DOHH2 (cell line): ENCODE measurements around the gene ANKS1B.

Experiments
- H3F3A ChIP-seq: fragments of 200-600 bp; sonication (generic), shearing (Covaris generic); 2 replicates; pipeline ENCODE4 v1.6.0; 2016; ENCODE audit warnings: antibody characterized with exemption, mild to moderate bottlenecking; ENCODE audit not compliant: control insufficient read depth, insufficient read depth
- H3K27ac ChIP-seq: fragments of 200-600 bp; sonication (generic); 2 replicates; pipeline ENCODE4 v1.5.1; 2014; ENCODE audit warnings: low read depth, mild to moderate bottlenecking, low read length, moderate library complexity
- H3K27me3 ChIP-seq: fragments of 200-600 bp; sonication (generic); 2 replicates; pipeline ENCODE4 v1.6.1; 2014; ENCODE audit warnings: mild to moderate bottlenecking, low read length, mixed read lengths; ENCODE audit not compliant: control insufficient read depth
- H3K36me3 ChIP-seq: fragments of 200-600 bp; sonication (generic); 2 replicates; pipeline ENCODE4 v1.6.1; 2014; ENCODE audit warnings: mild to moderate bottlenecking, low read length, moderate library complexity, mixed read lengths; ENCODE audit not compliant: control insufficient read depth
- H3K4me1 ChIP-seq: fragments of 200-600 bp; sonication (generic); 2 replicates; pipeline ENCODE4 v1.6.1; 2014; ENCODE audit warnings: mild to moderate bottlenecking, low read length, mixed read lengths; ENCODE audit not compliant: control insufficient read depth
- H3K4me2 ChIP-seq: fragments of 200-600 bp; sonication (generic); 2 replicates; pipeline ENCODE4 v1.6.0; 2014; ENCODE audit warnings: mild to moderate bottlenecking, low read length, moderate library complexity
- H3K4me3 ChIP-seq: fragments of 200-600 bp; sonication (generic); 2 replicates; pipeline ENCODE4 v1.5.1; 2014; ENCODE audit warnings: mild to moderate bottlenecking, low read length, mixed read lengths
- H3K79me2 ChIP-seq: fragments of 200-600 bp; sonication (generic); 2 replicates; pipeline ENCODE4 v1.6.1; 2014; ENCODE audit warnings: mild to moderate bottlenecking, low read length, mixed read lengths; ENCODE audit not compliant: control insufficient read depth
- H3K9me2 ChIP-seq: fragments of 200-600 bp; sonication (generic); replicated peaks from 2 replicates; pipeline ENCODE4 v1.6.1; 2014; ENCODE audit warnings: mild to moderate bottlenecking, low read length, mixed read lengths; ENCODE audit not compliant: control insufficient read depth
- H3K9me3 ChIP-seq: fragments of 200-600 bp; sonication (generic); 2 replicates; pipeline ENCODE4 v1.6.1; 2014; ENCODE audit warnings: antibody characterized with exemption, low read length, mixed read lengths; ENCODE audit not compliant: control insufficient read depth, insufficient read depth
- H4K20me1 ChIP-seq: fragments of 200-600 bp; sonication (generic); 2 replicates; pipeline ENCODE4 v1.6.0; 2014; ENCODE audit warnings: low read depth, mild to moderate bottlenecking, antibody characterized with exemption, low read length, moderate library complexity; ENCODE audit not compliant: control insufficient read depth, insufficient read depth
- EZH2phosphoT487 ChIP-seq: fragments of 200-600 bp; sonication (generic); IDR thresholded peaks from 2 replicates; pipeline ENCODE4 v1.6.1; 2017; ENCODE audit warnings: borderline replicate concordance, mild to moderate bottlenecking, antibody characterized with exemption, low read length, moderate library complexity, mixed read lengths
- TF ChIP-seq, protein P1 (sequence below): fragments of 200-600 bp; sonication (generic); IDR thresholded peaks from one replicate; pipeline ENCODE4 v1.5.1; 2014; ENCODE audit warnings: antibody characterized with exemption, mild to moderate bottlenecking, low read depth, low read length; ENCODE audit not compliant: poor library complexity, severe bottlenecking

The ANKS1B gene

DNA sequence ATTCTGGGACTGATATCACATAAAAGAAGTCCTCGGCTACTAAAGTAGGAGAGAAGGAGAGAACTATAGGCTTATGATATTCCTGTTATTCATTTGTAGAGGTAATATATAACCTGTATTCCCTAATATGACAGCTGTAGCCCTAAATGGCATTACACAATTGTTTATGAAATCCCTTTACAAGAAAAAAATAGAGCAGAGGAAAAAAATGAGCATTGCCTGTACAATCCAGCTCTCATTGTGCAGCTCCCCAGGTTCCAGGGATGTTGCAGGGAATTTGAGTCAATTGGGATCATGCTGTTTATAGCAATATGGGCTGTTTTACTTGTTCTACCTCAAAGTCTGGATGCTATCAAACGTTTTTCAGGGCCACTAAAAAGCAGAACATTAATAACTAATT is 1166.5 kb downstream of the ANKS1B start:
- Histone ChIP-seq H3K27me3 (peaks cover 8% of the 10 kb centered on the region; the same call in 1 of the 2 replicates), H3K4me3 (no peak overlapping the region), H3K27ac (no peak overlapping the region), H4K20me1 (no peaks in the 10 kb centered on the region), H3K36me3 (no peaks in the 10 kb centered on the region), H3K79me2 (no peaks in the 10 kb centered on the region), H3K4me1 (no peaks in the 10 kb centered on the region), H3K4me2 (no peak overlapping the region), H3F3A (no peaks in the 10 kb centered on the region), H3K9me2 (no peaks in the 10 kb centered on the region), H3K9me3 (no peaks in the 10 kb centered on the region)
- TF ChIP-seq EZH2phosphoT487: no peak
- TF ChIP-seq, protein P1, sequence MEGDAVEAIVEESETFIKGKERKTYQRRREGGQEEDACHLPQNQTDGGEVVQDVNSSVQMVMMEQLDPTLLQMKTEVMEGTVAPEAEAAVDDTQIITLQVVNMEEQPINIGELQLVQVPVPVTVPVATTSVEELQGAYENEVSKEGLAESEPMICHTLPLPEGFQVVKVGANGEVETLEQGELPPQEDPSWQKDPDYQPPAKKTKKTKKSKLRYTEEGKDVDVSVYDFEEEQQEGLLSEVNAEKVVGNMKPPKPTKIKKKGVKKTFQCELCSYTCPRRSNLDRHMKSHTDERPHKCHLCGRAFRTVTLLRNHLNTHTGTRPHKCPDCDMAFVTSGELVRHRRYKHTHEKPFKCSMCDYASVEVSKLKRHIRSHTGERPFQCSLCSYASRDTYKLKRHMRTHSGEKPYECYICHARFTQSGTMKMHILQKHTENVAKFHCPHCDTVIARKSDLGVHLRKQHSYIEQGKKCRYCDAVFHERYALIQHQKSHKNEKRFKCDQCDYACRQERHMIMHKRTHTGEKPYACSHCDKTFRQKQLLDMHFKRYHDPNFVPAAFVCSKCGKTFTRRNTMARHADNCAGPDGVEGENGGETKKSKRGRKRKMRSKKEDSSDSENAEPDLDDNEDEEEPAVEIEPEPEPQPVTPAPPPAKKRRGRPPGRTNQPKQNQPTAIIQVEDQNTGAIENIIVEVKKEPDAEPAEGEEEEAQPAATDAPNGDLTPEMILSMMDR: no peak

GRCh38 chr12:98817742-98818141 is 1167.0 kb downstream of the ANKS1B start:
- no peaks in the 10 kb centered on the region for H3K9me3 ChIP-seq
- no peaks in the 10 kb centered on the region for H4K20me1 ChIP-seq
- no peaks in the 10 kb centered on the region for H3K4me1 ChIP-seq
- no peaks in the 10 kb centered on the region for H3K9me2 ChIP-seq
- no peaks in the 10 kb centered on the region for H3F3A ChIP-seq
- H3K4me3 ChIP-seq: no peak overlapping the region
- H3K36me3 ChIP-seq: no peaks in the 10 kb centered on the region
- no peaks in the 10 kb centered on the region for H3K79me2 ChIP-seq
- no peak overlapping the region for H3K4me2 ChIP-seq
- H3K27me3 ChIP-seq: peaks cover 8% of the 10 kb centered on the region; the same call in 1 of the 2 replicates
- TF ChIP-seq EZH2phosphoT487: no peak
- TF ChIP-seq, protein P1: no peak
- no peak overlapping the region for H3K27ac ChIP-seq

GRCh38 chr12:98816720-98817119 is 1168.0 kb downstream of the ANKS1B start:
- H3K9me3 ChIP-seq: no peaks in the 10 kb centered on the region
- no peaks in the 10 kb centered on the region for H3K4me1 ChIP-seq
- no peaks in the 10 kb centered on the region for H3K79me2 ChIP-seq
- TF ChIP-seq EZH2phosphoT487: no peak
- TF ChIP-seq, protein P1: no peak
- no peak overlapping the region for H3K4me3 ChIP-seq
- peaks cover 8% of the 10 kb centered on the region; the same call in 1 of the 2 replicates for H3K27me3 ChIP-seq
- H3F3A ChIP-seq: no peaks in the 10 kb centered on the region
- no peak overlapping the region for H3K4me2 ChIP-seq
- no peaks in the 10 kb centered on the region for H3K36me3 ChIP-seq
- no peaks in the 10 kb centered on the region for H3K9me2 ChIP-seq
- H3K27ac ChIP-seq: no peak overlapping the region
- H4K20me1 ChIP-seq: no peaks in the 10 kb centered on the region
